IMR-90 (cell line): Measurements from ENCODE around the gene SMIM33. TPM values are rescaled to one million over a fixed set of nuclear protein-coding genes. Genes with fewer than 3 reads are reported as not detected.
"Not testable (repeated sequence)": the region's sequence is repeated elsewhere in the genome, so short reads cannot be mapped to it uniquely, and the experiment has no call there.

Experiments
- ATAC-seq: fragments of 200-7000 bp; cut with Tn5 transposase; 2 replicates; pipeline ENCODE4 v1.9.1; 2020; ENCODE audit warnings: low read depth, mild to moderate bottlenecking, moderate library complexity
- BruUV-seq: library from RNA; stranded (reverse); fragments of 400-500 nt; replicated peaks from 2 replicates; lab custom pipeline; 2021; lab: Mats Ljungman, UMichigan
- CTCF ChIA-PET: fragments of 300-600 bp; formaldehyde crosslinking; extraction: SDS; loops from one replicate; lab custom pipeline; 2021; ENCODE audit warnings: antibody characterized with exemption; lab: Yijun Ruan, JAX
- POLR2A ChIA-PET: fragments of 300-600 bp; sonication (Branson Sonifier 250); formaldehyde crosslinking; loops from one replicate; lab custom pipeline; 2022; ENCODE audit warnings: antibody characterized with exemption; ENCODE audit not compliant: unreplicated experiment; lab: Charles Lee
- DNase-seq: peaks from one replicate; pipeline ENCODE4 v3.0.0; 2013
- H2AFZ ChIP-seq: replicated peaks from 2 replicates; pipeline ENCODE3; 2013; ENCODE audit warnings: low read length, mild to moderate bottlenecking; ENCODE audit not compliant: poor library complexity
- H2AK5ac ChIP-seq: 2 replicates; pipeline ENCODE4 v1.6.1; 2013; ENCODE audit warnings: low read depth, low read length, inconsistent platforms
- H2AK9ac ChIP-seq: replicated peaks from 2 replicates; pipeline ENCODE3; 2013; ENCODE audit warnings: mild to moderate bottlenecking, low read depth, low read length, moderate library complexity; ENCODE audit not compliant: poor library complexity
- H2BK120ac ChIP-seq: 2 replicates; pipeline ENCODE4 v1.6.1; 2013; ENCODE audit warnings: low read depth, low read length, inconsistent platforms
- H2BK15ac ChIP-seq: 3 replicates; pipeline ENCODE4 v1.6.1; 2013; ENCODE audit warnings: low read depth, low read length, inconsistent platforms
- H2BK20ac ChIP-seq: 2 replicates; pipeline ENCODE4 v1.6.1; 2013; ENCODE audit warnings: low read depth, mild to moderate bottlenecking, inconsistent platforms, low read length, moderate library complexity
- H2BK5ac ChIP-seq: 2 replicates; pipeline ENCODE4 v1.6.1; 2013; ENCODE audit warnings: mild to moderate bottlenecking, low read depth, low read length, inconsistent platforms; ENCODE audit not compliant: poor library complexity, severe bottlenecking
- H3K14ac ChIP-seq: replicated peaks from 2 replicates; pipeline ENCODE4 v1.6.1; 2013; ENCODE audit warnings: low read depth, low read length, inconsistent platforms
- H3K18ac ChIP-seq: 2 replicates; pipeline ENCODE4 v1.6.1; 2013; ENCODE audit warnings: low read depth, low read length, control low read depth
- H3K23ac ChIP-seq: 2 replicates; pipeline ENCODE4 v1.6.1; 2013; ENCODE audit warnings: low read depth, low read length, inconsistent platforms
- H3K27ac ChIP-seq: 2 replicates; pipeline ENCODE4 v1.5.1; 2013; ENCODE audit warnings: mild to moderate bottlenecking, control low read depth, low read length; ENCODE audit not compliant: insufficient read depth
- H3K27me3 ChIP-seq: 2 replicates; pipeline ENCODE4 v1.6.1; 2013; ENCODE audit warnings: low read length; ENCODE audit not compliant: control insufficient read depth, insufficient read depth
- H3K36me3 ChIP-seq: 2 replicates; pipeline ENCODE4 v1.6.1; 2013; ENCODE audit warnings: low read length, mixed read lengths; ENCODE audit not compliant: control insufficient read depth, insufficient read depth
- H3K4ac ChIP-seq: 2 replicates; pipeline ENCODE4 v1.6.1; 2013; ENCODE audit warnings: low read depth, low read length, inconsistent platforms
- H3K4me1 ChIP-seq: 2 replicates; pipeline ENCODE4 v1.6.1; 2013; ENCODE audit warnings: low read length, mixed read lengths; ENCODE audit not compliant: control insufficient read depth, insufficient read depth
- H3K4me2 ChIP-seq: 2 replicates; pipeline ENCODE4 v1.6.1; 2013; ENCODE audit warnings: low read depth, mild to moderate bottlenecking, control low read depth, low read length, moderate library complexity
- H3K4me3 ChIP-seq: 2 replicates; pipeline ENCODE4 v1.5.1; 2013; ENCODE audit warnings: low read depth, mild to moderate bottlenecking, control low read depth, low read length, moderate library complexity; ENCODE audit not compliant: insufficient read depth
- H3K56ac ChIP-seq: 2 replicates; pipeline ENCODE4 v1.6.1; 2013; ENCODE audit warnings: low read length, inconsistent platforms; ENCODE audit not compliant: insufficient read depth; ENCODE audit errors: extremely low read depth
- H3K79me1 ChIP-seq, 2 experiments: 2 replicates each; pipeline ENCODE4 v1.6.1; 2013; ENCODE audit warnings: low read length in 2 of 2, inconsistent platforms in 1 of 2, low read depth in 1 of 2
- H3K9ac ChIP-seq: 2 replicates; pipeline ENCODE4 v1.6.1; 2013; ENCODE audit warnings: low read depth, low read length, control low read depth
- H3K9me1 ChIP-seq: 2 replicates; pipeline ENCODE4 v1.6.1; 2013; ENCODE audit warnings: low read length, inconsistent platforms; ENCODE audit not compliant: insufficient read depth
- H3K9me3 ChIP-seq: 2 replicates; pipeline ENCODE4 v1.6.1; 2013; ENCODE audit warnings: low read length; ENCODE audit not compliant: control insufficient read depth, insufficient read depth
- H4K20me1 ChIP-seq: 2 replicates; pipeline ENCODE4 v1.6.1; 2013; ENCODE audit warnings: low read length, inconsistent platforms; ENCODE audit not compliant: insufficient read depth
- H4K5ac ChIP-seq: 2 replicates; pipeline ENCODE4 v1.6.1; 2013; ENCODE audit warnings: mild to moderate bottlenecking, low read depth, low read length, control low read depth
- H4K8ac ChIP-seq, 2 experiments: 2 replicates each; pipeline ENCODE4 v1.6.1; 2013; ENCODE audit warnings: low read depth in 2 of 2, low read length in 2 of 2, control low read depth in 1 of 2, inconsistent platforms in 1 of 2
- H4K91ac ChIP-seq: 2 replicates; pipeline ENCODE4 v1.6.1; 2013; ENCODE audit warnings: low read depth, low read length, inconsistent platforms; ENCODE audit not compliant: insufficient read depth
- WGBS, 2 experiments: methylation state at CpG; one replicate each; pipeline versions ENCODE4 v1.1.5 to v1.1.7; 2013; ENCODE audit warnings: missing lambda C conversion rate in 2 of 2; ENCODE audit not compliant: insufficient read length in 1 of 2; ENCODE audit errors: extremely low coverage in 2 of 2; 5-methylcytosine and 5-hydroxymethylcytosine counted together
- dilution Hi-C: fragments of 300-500 bp; cut with HindIII; formaldehyde crosslinking; loops from one replicate; pipeline ENCODE4 v1.14.3; 2018; ENCODE audit warnings: low sequenced_read_pairs; ENCODE audit not compliant: unreplicated experiment
- in situ Hi-C: fragments of 300-500 bp; cut with MboI; formaldehyde crosslinking; loops from 3 replicates; pipeline ENCODE4 v1.14.3; 2019; ENCODE audit warnings: low sequenced_read_pairs, inconsistent platforms, mixed read lengths
- intact Hi-C: fragments of 100-400 bp; cut with micrococcal nuclease; formaldehyde crosslinking; loops from 2 replicates; pipeline ENCODE4 v1.10.0; 2022
- polyA plus RNA-seq, 3 experiments: library from polyadenylated mRNA; depleted of rRNA; stranded (reverse); fragments of >200 nt; gene quantifications; 2 replicates each; pipeline ENCODE4 v1.2.3, GENCODE V29; 2012; ENCODE audit warnings: low replicate concordance in 1 of 3
- total RNA-seq: library from RNA; depleted of rRNA; stranded (reverse); fragments of >200 nt; gene quantifications from 2 replicates; pipeline ENCODE4 v1.2.3, GENCODE V29; 2012
- TF ChIP-seq, protein P1 (sequence below): fragments of 150-350 bp; IDR thresholded peaks from 2 replicates; pipeline ENCODE4 v1.6.1; 2016; ENCODE audit warnings: low read depth, mild to moderate bottlenecking, low read length, moderate library complexity, borderline replicate concordance

The SMIM33 gene
- total and polyA plus RNA-seq, 2 of the 4 experiments (the other 2 are of a cell fraction) = not detected

GRCh38 chr5:139501381-139501780, 30.6 kb downstream of the SMIM33 start:
- Histone ChIP-seq H3K14ac (no peak overlapping the region), H3K9me1 (no peaks in the 10 kb centered on the region), H2AFZ (no peak overlapping the region), H3K27me3 (no peaks in the 10 kb centered on the region), H3K36me3 (no peaks in the 10 kb centered on the region), H4K91ac (no peak overlapping the region), H4K5ac (no peak overlapping the region), H3K4ac (no peak overlapping the region), H3K18ac (no peak overlapping the region), H3K27ac (no peak overlapping the region), H4K8ac (no peak overlapping the region), H3K4me2 (no peak overlapping the region), H2BK15ac (no peak overlapping the region), H3K79me1 (no peaks in the 10 kb centered on the region), H3K56ac (no peak overlapping the region), H2BK120ac (no peak overlapping the region), H2BK20ac (no peak overlapping the region), H3K4me3 (no peak overlapping the region), H2AK5ac (0 out of 2 replicates have a peak overlapping the region, but pooled peaks have one; percentile 29), H3K4me1 (no peaks in the 10 kb centered on the region), H4K20me1 (no peaks in the 10 kb centered on the region), H3K9me3 (no peaks in the 10 kb centered on the region), H2AK9ac (no peak overlapping the region), H3K9ac (no peak overlapping the region), H2BK5ac (no peak overlapping the region), H3K23ac (no peak overlapping the region)
- DNase-seq (no peak), ATAC-seq (no peak)
- dilution Hi-C loops (loop anchor here (25.0 kb wide), 1 partner anchor 89 kb away; the partner anchor contains the start of gene SPATA24), in situ Hi-C loops (no loop called here), intact Hi-C loops (no loop called here)
- POLR2A ChIA-PET = no interaction called here
- CTCF ChIA-PET = no interaction called here
- BruUV-seq = no TSS peak
- whole genome bisulfite sequencing, 2 experiments = 100% methylated on average over 1 of the region's 4 CpGs; no CpG with 5 or more reads in 1 of the 2 experiments
- TF ChIP-seq, protein P1, sequence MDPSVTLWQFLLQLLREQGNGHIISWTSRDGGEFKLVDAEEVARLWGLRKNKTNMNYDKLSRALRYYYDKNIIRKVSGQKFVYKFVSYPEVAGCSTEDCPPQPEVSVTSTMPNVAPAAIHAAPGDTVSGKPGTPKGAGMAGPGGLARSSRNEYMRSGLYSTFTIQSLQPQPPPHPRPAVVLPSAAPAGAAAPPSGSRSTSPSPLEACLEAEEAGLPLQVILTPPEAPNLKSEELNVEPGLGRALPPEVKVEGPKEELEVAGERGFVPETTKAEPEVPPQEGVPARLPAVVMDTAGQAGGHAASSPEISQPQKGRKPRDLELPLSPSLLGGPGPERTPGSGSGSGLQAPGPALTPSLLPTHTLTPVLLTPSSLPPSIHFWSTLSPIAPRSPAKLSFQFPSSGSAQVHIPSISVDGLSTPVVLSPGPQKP = no peak

GRCh38 chr5:139503036-139503817, 32.4 kb downstream of the SMIM33 start:
- WGBS, 2 experiments = 89% methylated on average over 9 of the region's 15 CpGs; no CpG with 5 or more reads in 1 of the 2 experiments
- H3K14ac ChIP-seq, H3K4me2 ChIP-seq, DNase-seq, H3K4ac ChIP-seq, H2BK20ac ChIP-seq, H3K27ac ChIP-seq, H3K23ac ChIP-seq, H3K56ac ChIP-seq, H2AK5ac ChIP-seq, H2AK9ac ChIP-seq, H3K4me1 ChIP-seq, ATAC-seq, H3K9me1 ChIP-seq, H3K18ac ChIP-seq, H4K5ac ChIP-seq, H3K9ac ChIP-seq, POLR2A ChIA-PET, H2BK15ac ChIP-seq, H4K8ac ChIP-seq, intact Hi-C loops, H3K36me3 ChIP-seq, BruUV-seq, H4K20me1 ChIP-seq, in situ Hi-C loops, H2AFZ ChIP-seq, H3K4me3 ChIP-seq, H2BK5ac ChIP-seq, H2BK120ac ChIP-seq, H3K79me1 ChIP-seq, H4K91ac ChIP-seq, H3K9me3 ChIP-seq, H3K27me3 ChIP-seq: not testable (repeated sequence)
- dilution Hi-C loops = loop anchor here (25.0 kb wide), 1 partner anchor 91 kb away; the partner anchor contains the start of gene SPATA24
- CTCF ChIA-PET = interaction anchor here (0.6 kb wide), 2 partner anchors 10 to 268 kb away, joined by 3 to 6 read pairs; no protein-coding TSS in a partner anchor
